Activated CD4-positive, CD25-positive, alpha-beta regulatory T cell treated with anti-CD3 and anti-CD28 coated beads, Interleukin-2, amount 50 U/mL, for 24 hours (primary cell): Measurements from ENCODE around the gene PKHD1.

ENCODE experiments used
- ATAC-seq, 2 donors: fragments of 150-1000 bp; cut with Tn5 transposase; one replicate each; pipeline ENCODE4 v1.10.0; 2021; ENCODE audit warnings: mild to moderate bottlenecking in 1 of 2, moderate library complexity in 1 of 2

The PKHD1 gene

GRCh38 chr6:52045033-52045432 lies 42.4 kb downstream of the PKHD1 start:
- ATAC-seq = no peak

DNA sequence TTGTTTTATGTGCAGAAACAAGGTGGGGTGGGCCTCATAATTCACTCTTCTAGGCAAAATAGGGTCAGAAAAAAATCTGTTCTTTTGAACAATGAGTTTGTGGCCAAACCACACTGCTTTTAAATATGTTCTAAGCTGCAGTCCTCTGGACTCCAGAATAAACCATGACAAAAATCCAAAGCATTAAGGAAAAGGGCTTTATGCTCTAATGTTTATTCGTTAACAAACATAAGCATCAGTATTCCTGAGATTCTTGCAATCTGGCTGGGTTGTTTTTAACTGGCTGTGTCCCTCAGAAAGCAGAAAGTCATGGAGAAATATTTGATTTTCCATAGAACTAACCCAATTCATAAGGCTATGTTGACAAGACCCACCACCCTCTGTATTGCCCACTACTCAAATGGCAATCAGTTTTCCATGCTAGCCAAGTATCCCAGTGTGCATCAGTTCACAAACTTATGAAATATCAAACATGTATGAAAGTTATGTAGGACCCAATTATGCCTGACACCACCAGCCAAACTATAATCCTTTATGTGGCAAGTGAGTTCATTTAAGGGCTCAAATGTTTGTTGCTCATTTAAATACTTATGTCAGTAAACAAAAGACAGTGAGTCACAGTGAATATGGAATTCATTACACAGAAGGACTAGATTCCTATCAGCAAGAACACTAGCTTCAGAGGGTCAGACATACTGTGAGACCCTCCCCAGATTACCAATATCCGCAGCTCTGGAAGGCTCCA lies 45.1 kb downstream of the PKHD1 start:
- no peak for ATAC-seq

DNA sequence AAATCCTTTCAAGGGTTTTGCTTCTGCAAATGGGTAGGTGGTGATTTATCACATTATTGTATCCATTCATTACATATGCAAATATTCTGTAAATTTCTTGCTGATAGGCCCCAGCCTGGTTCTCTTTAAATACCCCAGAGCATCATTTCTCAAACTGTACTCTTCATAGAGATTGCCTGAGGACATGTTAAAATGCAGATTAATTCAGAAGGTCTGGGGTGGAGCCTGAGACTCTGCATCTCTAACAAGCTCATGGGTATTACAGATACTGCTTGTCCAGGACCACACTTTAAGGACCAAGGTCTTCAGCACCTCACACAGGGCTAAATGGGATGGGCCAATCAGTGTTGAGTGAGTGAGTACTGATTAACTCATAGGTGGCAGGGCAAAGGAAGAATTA lies 46.3 kb downstream of the PKHD1 start:
- ATAC-seq = no peak

DNA sequence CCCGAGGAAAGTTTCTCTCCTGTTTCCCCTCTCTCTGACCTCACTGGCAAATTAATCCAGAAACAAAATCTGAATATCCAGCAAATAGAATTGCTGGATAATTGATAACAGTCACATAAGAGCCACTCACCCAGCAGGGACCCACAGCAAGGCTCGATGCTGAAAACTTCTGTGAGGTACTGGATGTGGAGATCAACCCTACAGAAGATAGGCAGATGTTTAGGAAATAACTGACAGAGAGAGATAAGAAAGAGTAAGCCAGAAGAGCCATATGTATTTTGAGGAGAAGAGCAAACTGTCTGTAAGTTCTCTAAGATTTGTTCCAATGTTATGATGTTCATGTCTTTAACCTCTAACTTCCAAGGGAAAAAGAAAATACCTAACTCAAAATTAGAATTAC lies 59.7 kb downstream of the PKHD1 start:
- no peak for ATAC-seq

DNA sequence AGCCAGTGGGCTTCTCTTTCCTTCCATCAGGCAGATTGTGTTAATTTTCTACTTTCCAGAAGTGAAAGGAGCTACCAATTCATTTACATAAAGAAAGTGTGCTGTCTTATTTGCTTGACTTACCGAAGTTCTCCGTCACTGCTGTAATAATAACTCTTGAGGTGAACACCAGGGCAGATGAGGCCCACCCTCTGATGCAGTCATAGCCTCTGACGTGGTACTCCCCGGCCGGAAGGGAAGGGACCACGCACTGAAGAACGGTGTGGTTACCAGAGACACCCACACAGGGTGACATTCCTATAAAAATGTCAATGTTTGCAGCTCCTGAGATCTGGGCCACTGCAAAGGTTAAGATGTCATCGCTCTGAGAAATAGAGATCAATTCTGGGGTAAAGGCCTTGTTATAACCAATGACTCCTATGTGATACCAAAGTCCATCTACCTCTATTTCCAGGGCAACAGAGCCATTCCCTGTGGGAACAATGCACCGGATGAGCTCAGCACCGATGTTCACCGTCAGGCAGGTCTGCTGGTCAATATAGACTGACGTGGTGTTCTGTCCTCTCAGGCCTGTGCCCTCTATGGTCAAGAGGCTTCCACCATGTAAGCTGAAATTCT lies 62.9 kb downstream of the PKHD1 start:
- ATAC-seq = no peak

DNA sequence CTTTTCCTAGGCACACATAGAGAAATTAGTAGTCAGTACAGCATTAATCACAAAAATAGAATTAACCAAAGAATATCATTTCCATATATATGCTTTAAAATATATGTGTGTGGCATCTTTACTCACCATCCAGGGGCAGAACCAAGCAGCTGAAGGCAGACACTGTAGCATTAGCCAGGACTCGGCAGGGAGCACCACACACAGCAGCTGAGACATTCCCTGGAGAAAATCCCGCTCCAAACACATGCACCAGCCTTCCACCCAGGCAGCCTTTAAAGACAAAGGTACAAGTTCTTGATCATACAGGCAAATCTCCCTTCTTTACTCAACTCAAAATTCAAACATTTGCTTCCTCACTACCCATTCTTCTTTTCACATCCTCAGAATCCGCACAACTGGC lies 64.7 kb downstream of the PKHD1 start:
- ATAC-seq = no peak

DNA sequence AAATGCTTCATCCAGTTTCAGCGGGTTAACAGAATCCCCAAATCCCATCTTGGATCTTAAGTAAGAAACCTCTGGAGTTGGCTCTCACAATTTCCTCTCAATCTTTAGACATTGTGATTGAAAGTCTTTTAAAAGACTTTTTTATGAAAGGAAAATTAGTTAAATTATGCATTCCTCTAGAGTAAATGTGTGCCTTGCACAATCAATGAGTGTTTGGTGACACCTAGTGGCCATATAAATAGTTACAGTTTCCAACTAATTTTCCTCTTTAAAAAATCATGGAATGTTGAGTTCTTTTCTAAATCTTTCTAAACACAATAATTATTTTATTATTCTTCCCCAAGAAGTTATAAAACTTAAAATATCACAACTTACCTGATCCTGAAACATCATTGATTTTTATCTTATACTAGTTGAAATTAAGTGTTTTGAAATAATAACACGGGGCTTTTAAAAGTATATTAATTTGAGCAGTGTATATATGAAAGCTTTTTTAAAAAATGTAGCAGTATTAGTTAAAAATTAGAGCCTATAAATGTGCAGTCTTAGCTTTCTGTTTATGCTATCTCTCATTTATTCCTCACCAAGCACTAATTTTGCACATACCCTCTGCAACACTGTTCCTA lies 66.4 kb downstream of the PKHD1 start:
- no peak for ATAC-seq

GRCh38 chr6:52019881-52020280 lies 67.5 kb downstream of the PKHD1 start:
- no peak for ATAC-seq

DNA sequence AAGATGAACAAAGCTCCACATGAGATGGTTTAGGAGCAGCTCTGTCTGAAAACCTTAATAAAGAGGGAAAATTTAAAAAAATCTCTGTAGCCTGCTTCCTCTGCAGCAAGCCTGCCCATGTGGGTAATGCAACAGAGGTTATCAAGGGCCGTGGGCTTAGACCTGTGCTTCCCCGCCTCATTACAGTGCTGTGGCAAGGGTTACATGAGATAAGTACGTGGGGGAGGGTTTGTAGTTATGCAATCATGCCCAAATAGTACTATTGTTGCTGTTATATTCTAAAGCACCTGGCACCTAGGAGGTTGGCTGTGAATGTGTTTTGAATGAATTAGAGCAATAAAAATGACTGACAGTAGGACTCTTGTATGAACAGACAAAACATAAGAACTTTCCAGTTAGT lies 68.3 kb downstream of the PKHD1 start:
- no peak for ATAC-seq

- no peak for ATAC-seq
Observed at GRCh38 chr6:52016915-52017748, 70.3 kb downstream of the PKHD1 start.

DNA sequence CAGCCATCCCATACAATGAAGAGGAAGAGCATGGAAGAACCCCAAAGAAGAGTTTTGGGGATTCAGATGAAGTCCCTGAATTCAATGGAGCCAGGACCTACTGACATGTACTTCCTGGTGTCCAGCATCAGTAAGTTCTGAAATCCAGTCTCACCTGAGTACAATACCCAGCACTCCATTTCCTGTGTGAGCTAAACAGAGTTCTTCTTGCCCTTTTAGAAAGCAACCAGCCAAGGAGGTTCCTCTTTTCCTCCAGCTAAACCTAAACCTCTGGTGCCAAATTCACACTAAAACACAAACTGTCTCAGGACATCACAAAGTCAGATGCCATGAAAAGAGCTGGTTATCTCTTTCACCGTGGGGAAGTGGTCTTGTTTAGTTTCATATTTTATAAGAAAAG lies 71.5 kb downstream of the PKHD1 start:
- ATAC-seq = no peak

DNA sequence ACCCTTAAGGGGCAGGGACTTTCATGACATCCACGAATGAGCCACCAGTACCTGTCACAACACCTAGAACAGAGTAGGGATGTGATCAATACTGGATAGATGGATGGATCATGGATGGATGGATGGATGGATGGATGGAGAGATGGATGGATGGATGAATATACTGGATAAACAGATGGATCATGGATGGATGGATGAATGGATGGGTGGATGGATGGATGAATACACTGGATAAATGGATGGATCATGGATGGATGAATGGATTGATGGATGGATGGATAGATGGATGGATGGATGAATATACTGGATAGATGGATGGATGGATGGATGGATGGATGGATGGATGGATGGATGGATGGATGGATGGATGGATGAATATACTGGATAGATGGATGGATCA lies 73.0 kb downstream of the PKHD1 start:
- no peak for ATAC-seq

DNA sequence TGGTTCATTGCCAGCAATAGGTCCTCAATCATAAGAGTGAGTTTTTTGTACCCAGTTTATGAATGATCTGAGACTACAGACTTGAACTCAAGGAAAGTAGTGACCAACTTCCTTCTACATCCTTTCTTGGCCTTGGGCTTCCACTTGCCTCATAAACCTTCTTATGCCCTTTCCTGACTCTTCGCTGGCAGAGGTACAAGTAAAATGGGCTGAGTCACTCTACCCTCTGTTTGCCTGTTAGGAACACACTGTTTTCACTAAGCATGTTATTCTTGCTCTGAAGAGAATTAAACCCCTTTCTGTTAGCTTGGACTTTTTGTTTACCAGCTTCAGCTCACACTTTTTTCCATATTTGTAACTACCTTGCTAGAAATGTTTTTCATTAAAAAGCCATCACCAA lies 74.4 kb downstream of the PKHD1 start:
- ATAC-seq = no peak

DNA sequence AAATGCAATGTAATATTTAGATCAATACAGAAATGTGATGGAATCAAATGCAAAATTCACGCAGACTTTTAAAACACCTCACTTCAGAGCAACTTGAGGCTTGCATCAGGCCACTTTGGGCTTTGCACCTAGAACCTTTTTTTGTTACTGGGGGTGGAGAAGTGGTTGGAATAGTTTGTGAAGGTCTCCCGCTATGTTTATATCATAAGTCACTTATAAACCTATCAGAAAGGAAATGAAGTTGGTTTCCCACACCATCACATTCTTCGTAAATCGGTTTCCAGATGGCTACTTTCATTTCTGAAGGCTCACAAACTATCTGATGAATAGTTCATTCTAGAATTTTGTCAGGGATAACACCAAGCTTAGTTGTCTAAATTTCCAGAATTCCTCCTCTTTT lies 74.8 kb downstream of the PKHD1 start:
- ATAC-seq = no peak

DNA sequence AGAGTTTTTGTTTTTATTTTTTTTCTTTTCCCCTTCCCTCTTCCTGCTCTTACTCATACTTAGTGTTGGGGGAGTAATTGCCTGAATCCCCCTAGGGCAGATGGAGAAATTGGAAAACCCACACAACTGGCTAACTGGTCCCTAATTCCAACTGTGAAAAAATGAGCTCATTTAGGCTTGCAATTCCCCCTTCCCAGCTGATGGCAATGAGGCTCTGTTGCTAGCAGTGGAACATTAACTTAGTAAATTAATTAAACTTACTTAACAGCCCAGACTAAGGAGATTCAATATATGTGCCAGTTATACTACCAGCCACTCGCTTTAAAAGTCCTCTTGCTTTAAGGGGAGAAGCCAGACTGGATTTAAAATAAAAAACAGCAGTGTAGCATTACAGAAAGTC lies 76.6 kb downstream of the PKHD1 start:
- no peak for ATAC-seq

DNA sequence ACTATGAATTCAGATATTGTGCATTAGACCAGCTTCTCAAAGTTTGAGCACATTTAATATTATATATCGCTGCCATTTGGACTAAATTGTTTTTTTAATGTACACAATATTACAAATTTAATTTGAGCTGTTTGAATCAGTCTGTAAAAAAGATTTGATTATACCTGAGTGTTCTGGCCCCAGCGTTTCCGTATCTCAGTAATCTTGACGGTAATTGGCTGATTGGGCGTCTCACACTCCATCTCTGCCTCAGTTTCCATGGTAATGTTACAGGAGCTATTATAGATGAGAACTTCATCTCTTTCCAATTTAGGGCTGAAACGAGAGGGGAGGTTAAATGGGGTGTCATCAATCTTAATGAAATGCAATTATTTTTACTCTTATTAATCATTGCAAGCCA lies 77.3 kb downstream of the PKHD1 start:
- no peak for ATAC-seq

DNA sequence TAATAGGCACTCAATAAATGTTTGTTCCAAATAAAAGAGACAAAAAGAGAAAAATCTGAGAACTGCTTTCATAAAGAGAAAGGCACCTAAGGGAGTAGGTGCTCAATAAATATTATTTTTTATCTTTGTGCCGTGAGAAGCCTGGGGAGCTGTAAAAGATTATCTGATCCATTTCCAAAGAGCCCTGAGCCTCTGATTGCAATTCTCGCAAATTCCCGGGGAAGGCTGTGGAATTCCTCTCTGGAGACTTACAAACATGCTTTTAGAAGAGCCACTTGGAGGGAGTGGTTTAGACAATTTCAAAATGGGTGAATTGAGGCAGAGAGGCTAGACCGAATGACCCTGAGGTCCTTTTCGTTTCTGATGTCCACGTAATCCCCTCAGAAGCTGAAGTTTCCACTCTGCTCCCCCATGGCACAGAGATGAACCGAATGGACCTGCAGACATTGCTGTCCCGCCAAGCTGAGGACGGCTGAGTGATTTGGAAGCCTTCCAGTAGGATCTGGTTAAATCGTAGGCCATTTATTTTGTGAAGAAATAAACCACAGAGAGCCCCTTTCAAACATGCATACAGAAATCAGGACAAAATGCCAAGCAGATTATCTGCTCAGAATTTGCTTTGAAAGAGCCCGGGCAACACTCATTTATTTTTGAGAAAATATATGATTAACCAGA lies 77.8 kb downstream of the PKHD1 start:
- no peak for ATAC-seq

DNA sequence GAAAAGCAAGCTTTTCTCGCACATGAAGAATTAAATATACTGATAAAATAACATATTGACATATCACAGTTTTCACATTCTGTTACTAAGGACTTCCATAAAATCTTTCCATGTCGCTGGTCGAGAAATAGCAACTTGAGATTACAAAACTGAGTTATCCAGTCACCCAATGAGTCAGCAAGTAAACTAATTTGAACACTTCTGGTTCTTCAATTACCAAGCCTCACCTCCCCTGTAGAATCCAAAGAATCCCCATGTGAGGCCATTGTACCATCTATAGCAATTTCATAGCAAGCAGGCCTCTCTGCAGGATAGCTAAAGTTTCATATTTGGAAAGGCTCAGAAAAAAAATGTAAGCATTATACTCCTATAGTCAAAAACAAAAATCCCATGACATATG lies 87.3 kb downstream of the PKHD1 start:
- no peak for ATAC-seq

- ATAC-seq = no peak
Observed at GRCh38 chr6:51996296-51996947, 91.0 kb downstream of the PKHD1 start.

DNA sequence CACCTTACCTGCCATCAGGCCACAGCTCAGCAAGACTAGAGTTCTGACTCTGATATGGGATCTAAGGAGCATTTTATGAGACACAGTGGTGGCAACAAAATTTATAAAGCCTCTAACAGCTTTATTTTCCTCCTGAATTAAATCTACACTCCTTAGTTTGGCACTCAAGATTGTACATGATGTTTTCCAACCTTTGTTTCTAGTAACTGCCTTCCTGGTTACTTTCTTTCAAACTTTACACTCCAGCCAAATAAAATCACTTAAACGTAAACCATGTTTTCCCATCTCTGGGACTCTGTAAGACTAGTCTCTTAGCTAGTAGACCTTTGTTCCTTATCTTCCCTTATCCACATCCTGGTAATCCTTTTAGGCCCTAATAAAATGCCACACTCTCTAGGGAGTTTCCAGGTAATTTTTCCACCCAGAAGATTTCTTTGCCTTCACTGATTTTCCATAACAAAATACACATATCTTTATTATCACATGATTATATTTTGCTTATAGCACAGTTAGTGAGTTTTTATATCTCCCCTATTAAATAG lies 92.1 kb downstream of the PKHD1 start:
- no peak for ATAC-seq

GRCh38 chr6:51992876-51993275 lies 94.5 kb downstream of the PKHD1 start:
- no peak for ATAC-seq

GRCh38 chr6:51989789-51990188 lies 97.6 kb downstream of the PKHD1 start:
- ATAC-seq = no peak
